Stimulated activated naive CD4-positive, alpha-beta T cell treated with Interleukin-2 at 50 U/mL for 16 hours (primary cell): Measurements from ENCODE around the gene PCMTD2.

Source experiments
- DNase-seq: peaks from one replicate; lab custom pipeline; 2025; lab: John Stamatoyannopoulos, UW

Gene PCMTD2

DNA sequence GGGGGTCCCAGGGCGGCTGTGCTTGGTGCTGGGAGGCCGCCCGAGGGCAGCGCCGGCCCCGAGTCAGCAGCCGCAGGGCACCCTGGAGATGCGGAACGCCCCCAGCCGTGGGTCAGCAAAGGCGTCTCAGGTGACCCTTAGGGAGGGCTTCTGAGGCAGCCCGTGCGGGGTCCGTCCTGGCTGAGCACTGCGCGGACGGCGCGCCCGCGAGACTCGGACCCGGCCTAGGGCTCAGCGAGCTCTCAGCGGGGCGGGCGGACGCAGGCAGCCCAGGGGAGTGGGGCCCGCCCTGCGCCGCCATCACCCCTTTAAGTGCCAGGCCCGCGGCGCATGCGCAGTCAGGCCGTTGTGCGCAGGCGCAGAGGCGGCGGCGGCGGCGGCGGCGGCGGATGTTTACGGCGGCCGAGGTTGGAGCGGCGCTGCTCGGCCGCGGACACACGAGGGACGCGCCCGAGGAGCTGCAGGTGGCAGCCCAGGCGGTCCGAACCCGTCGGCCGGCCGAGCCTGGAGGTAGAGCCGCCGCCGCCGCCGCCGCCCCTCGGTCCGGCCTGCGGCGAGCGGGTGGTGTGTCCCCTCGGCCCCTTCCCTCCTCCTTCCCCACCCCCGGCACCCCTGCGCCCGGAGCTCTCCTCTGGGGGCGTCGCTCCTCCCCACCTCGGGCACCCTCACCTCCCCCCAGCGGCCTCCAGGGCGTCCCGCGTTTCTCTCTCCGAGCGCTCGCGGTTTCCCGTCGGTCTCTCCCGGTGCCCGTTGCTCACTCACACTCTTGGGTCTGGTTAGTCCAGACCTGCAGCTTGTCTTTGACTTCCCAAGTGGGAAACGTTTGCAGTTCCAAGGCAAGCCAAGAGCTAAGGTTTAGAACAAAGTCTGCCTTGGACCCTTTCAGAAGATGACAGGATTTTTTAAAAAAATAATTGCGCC is at the start of gene PCMTD2:
Gene PCMTD2 (plus strand): TSS at position 388 of the 921 bp plus-strand sequence. CDS start 4,218 bp downstream, outside the sequence.
- peak; percentile 75 for DNase-seq

DNA sequence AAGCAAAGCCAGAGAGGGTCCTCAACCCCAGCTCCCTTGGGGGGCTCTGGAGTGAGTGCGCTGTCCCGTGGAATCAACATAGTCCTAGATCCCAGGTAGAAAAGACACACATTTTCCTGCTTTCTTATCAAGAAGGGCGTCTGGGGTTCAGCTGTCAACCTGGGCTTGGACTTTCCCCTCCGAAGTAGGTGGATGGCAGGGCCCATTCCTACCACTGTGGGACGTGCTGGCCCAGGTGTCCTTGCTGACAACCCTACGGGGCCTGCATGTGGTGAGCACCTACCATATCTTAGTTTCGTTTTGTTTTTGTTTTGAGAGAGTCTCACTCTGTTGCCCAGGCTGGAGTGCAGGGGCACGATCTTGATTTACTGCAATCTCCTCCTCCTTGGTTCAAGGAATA is 48.9 kb upstream of the PCMTD2 start:
- DNase-seq: no peak

- no peak for DNase-seq
Observed at GRCh38 chr20:64207641-64208590, 47.6 kb upstream of the PCMTD2 start.

DNA sequence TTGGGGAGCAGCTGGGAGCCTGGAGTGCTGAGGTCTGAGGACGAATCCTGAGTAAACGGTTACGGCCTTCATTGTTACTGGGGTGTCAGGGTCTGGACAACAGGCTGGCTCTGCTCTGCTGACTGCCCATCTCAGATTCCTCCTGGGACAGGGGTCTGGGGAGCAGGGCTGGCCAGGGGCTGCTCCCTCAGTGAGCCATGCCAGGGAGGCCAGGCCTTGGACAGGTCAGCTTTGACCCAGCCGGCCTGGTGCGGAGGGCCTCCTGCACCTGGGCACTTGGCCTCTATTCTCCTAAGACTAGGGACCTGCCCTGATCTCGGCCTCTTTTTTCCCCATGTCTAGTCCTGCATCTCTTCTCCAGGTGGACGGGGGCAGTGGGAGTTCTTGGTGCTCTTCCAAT is 46.4 kb upstream of the PCMTD2 start:
- no peak for DNase-seq

- no peak for DNase-seq
Observed at GRCh38 chr20:64210656-64211369, 44.7 kb upstream of the PCMTD2 start.

GRCh38 chr20:64211874-64212658 is 43.5 kb upstream of the PCMTD2 start:
- no peak for DNase-seq

DNA sequence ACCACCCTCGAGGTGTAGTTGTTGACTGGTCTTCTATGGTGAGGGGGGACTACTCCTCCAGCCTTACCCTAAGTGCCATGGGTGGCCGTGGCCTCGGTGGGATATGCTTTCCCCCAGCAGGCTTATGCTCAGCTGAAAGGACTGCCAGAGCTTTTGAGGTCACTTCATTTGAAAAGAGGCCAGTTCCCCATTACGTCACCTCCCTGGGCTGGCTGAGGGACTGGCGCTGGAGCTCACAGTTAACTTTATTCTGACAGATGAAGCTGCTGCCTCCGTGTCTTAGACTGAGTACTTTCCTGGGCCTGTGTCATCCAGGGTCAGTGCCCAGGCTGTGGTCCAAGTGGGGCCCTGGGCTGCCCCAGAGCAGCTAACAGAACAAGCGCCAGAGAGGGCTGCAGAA is 42.8 kb upstream of the PCMTD2 start:
- DNase-seq: no peak

- DNase-seq: no peak
Observed at GRCh38 chr20:64214113-64214512, 41.4 kb upstream of the PCMTD2 start.

DNA sequence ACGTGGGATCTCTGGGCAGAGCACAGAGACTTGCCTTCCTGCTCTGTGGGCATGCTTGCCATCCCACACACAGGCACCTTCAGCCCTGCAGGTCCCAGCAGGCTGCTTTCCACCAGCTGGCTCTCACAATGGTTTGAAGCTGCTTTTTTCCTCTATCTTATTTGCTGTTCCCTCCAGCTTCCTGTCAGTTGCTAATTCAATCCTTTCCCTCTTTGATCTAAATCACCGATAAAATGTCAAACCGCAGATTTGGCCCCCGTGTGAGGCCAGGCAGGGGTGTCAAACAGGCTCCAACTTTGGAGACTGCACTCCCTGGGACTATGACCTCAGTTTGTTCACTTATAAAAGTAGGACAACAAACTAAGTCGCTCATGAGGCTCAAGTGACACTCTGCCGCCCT is 40.6 kb upstream of the PCMTD2 start:
- no peak for DNase-seq

DNA sequence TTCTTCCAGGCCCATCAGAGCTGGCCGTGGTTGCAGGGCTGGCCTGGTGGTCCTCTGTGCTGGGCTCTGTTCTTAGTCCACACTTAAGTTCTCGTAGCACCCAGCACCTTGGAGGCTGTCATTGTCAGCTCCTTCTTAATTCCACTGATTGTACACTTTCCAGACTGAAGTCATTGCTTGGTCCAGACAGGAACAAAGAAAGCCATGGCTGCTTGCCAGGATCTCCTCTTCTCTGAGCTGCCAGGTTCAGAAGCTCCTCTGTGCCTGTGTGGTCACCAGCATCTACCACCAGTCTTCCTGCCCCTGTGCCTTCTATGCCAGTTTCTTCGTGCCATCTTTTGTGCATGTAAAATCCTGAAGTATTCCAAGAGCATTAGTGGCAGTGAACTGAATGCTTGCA is 39.5 kb upstream of the PCMTD2 start:
- no peak for DNase-seq

DNA sequence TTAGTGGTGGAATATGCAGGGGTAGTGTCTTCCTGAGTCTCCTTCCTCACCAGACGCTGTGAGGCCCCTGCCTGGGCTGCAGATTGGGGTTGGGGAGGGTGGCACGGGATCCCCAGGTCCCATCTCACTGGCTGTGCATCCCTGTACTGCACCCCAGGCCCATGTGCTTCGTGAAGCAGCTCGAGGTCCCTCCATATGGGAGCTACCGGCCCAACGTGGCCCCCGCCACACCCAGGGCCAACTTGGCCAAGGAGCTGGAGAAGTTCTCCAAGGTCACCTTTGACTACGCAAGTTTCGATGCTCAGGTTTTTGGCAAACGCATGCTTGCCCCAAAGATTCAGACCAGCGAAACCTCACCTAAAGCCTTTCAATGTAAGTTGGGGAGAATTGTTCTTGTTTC is 38.6 kb upstream of the PCMTD2 start:
- DNase-seq: no peak

GRCh38 chr20:64217539-64218221 is 37.9 kb upstream of the PCMTD2 start:
- no peak for DNase-seq

DNA sequence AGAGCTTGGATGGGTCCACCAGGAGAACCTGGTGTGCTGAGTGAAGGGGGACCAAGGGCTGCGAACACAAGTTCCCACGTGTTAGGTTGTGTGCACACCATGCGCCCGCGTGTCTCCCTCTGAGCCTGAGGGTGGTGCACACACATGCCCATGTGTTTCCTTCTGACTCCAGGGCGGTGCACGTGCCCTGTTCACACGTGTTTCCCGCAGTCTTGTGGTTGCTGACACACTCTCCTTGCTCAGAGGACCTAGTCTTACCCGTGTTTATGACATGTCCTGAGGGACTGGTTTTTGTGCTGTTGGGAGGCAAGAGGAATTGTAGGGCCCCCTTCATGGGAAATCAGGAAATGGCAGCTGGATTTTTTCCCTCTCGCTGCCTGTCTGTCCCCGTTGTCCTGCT is 36.3 kb upstream of the PCMTD2 start:
- peak; percentile 3 for DNase-seq

DNA sequence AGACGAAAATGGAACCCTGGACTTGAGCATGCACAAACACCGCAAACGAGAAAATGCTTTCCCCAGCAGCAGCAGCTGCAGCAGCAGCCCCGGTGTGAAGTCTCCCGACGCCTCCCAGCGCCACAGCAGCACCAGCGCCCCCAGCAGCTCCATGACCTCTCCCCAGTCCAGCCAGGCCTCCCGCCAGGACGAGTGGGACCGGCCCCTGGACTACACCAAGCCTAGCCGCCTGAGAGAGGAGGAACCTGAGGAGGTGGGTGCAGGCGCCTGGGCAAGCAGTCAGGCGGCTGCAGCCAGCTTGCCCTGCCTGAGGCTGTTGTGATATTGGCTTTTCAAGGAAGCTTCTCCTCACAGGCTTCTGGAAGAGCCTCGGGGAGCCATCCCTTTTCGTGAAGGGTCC is 35.8 kb upstream of the PCMTD2 start:
- DNase-seq: no peak

- no peak for DNase-seq
Observed at GRCh38 chr20:64220420-64220819, 35.1 kb upstream of the PCMTD2 start.

DNA sequence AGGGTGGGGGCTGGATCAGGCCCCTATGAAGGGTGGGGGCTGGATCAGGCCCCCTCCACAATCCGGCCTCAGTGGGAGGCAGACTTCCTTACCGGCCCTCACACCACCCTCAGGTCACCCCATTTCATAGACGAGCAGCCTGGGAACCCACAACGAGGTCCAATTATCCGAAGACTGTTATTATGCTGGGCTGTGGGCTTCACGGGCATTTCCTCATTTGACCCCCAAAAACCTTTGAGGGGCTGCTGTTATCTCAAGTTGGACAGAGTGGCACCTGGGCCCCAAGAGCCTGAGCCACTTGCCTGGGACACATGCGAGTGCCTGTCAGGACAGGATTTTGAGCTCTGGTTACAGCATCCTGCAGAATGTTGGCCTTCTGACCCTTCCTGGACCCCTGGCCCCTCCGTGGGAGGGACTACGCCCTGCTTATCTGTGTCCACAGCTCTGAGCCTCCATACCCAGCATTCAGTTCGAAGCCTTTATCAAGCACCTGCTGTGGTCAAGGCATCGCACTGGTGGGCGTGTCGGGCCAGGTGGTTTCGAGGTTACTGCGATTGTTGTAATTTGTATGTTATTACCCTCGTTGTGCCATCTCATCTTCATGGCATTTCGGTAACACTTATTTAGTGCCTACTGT is 34.5 kb upstream of the PCMTD2 start:
- DNase-seq: no peak

DNA sequence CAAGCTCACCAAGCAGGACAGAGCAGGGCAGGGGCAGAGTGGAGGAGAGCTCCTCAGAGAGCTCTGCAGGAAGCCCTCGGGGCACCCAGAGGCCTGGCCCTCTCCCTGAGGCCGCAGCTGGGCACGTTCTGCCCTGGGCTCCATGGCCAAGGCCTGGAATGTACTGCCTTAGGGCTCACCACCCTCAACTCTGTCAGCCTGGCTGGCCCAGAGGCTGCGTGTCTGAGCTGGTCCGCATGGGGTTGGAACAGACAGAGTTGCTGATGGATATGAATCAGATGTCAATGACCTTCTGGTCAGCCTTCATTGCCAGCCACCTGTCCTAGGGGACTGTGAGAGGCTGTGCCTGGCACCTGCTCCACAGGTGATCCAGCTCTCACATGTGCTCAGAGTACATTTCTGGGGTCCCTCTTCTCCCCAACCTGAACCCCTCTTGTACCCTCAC is 33.2 kb upstream of the PCMTD2 start:
- DNase-seq: no peak

DNA sequence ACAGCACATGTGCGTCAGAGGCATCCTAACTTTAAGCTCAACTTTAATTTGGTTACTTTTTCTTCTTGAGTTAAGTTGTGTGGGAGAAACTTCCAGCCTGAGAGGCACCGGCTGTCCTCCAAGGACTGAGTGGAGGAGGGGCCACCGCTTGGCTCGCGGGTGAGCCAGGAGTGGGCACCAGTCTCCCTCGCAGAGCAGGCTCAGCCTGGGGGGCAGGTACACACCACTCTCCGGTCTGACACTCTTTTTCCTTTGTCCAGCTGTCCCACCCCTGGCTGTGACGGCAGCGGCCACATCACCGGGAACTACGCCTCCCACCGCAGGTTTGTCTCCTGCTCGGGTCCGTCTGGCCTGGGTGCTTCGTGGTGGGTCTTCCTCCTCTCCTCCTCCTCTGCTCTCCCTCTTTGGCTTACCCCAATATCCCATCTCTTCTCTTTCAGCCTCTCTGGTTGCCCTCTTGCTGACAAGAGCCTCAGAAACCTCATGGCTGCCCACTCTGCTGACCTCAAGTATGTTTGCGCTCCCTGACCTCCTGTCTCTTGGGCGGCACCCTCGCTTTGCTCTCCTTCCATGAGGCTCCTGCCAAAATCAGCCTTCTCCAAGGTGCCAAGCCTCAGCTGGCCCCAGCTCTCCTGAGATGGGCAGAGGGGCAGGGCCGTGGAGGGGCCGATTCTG is 32.6 kb upstream of the PCMTD2 start:
- no peak for DNase-seq

- no peak for DNase-seq
Observed at GRCh38 chr20:64223526-64224067, 32.0 kb upstream of the PCMTD2 start.
